Measurements from ENCODE around the gene BBS9. TPM values are rescaled to one million over a fixed set of nuclear protein-coding genes. Genes with fewer than 3 reads are reported as not detected.

BBS9 gene
- polyA plus RNA-seq, 2 donors: 2.6 to 3.7 TPM

- no peak overlapping the region for H3K27ac ChIP-seq (ENCODE audit: low read depth in 2 of 2, low read length in 1 of 2)
- no peak overlapping the region for H3K4me3 ChIP-seq (ENCODE audit: low read depth in 1 of 2, low read length in 2 of 2)
- no peaks in the 10 kb centered on the region for H3K9me3 ChIP-seq (ENCODE audit: control insufficient read depth in 2 of 2, insufficient read depth in 1 of 2, low read depth in 1 of 2, low read length in 1 of 2)
- no peaks in the 10 kb centered on the region for H3K4me1 ChIP-seq (ENCODE audit: control insufficient read depth in 2 of 2, insufficient read depth in 2 of 2, low read length in 1 of 2)
- H3K36me3 ChIP-seq (ENCODE audit: control insufficient read depth in 2 of 2, insufficient read depth in 2 of 2, low read length in 1 of 2): peaks cover 0 to 3% of the 10 kb centered on the region in 2 donors
- no peaks in the 10 kb centered on the region for H3K27me3 ChIP-seq (ENCODE audit: control insufficient read depth in 1 of 2, insufficient read depth in 2 of 2, low read length in 2 of 2)
- 96 to 98% methylated on average over 4 of the region's 4 CpGs for WGBS, 2 donors
These were observed 402.5 kb downstream of the BBS9 start for GRCh38 chr7:33531888-33532287.

- WGBS, 2 donors: 88 to 91% methylated on average over 1 of the region's 1 CpG
- H3K9me3 ChIP-seq (ENCODE audit: control insufficient read depth in 2 of 2, insufficient read depth in 1 of 2, low read depth in 1 of 2, low read length in 1 of 2): no peaks in the 10 kb centered on the region
- no peak overlapping the region for H3K4me3 ChIP-seq (ENCODE audit: low read depth in 1 of 2, low read length in 2 of 2)
- peaks cover 0 to 2% of the 10 kb centered on the region in 2 donors for H3K4me1 ChIP-seq (ENCODE audit: control insufficient read depth in 2 of 2, insufficient read depth in 2 of 2, low read length in 1 of 2)
- peaks cover 0 to 3% of the 10 kb centered on the region in 2 donors for H3K36me3 ChIP-seq (ENCODE audit: control insufficient read depth in 2 of 2, insufficient read depth in 2 of 2, low read length in 1 of 2)
- no peak overlapping the region for H3K27ac ChIP-seq (ENCODE audit: low read depth in 2 of 2, low read length in 1 of 2)
- no peaks in the 10 kb centered on the region for H3K27me3 ChIP-seq (ENCODE audit: control insufficient read depth in 1 of 2, insufficient read depth in 2 of 2, low read length in 2 of 2)
These were observed 405.5 kb downstream of the BBS9 start for GRCh38 chr7:33534833-33535232.

- WGBS, 2 donors: 90 to 94% methylated on average over 7 of the region's 7 CpGs
- H3K4me3 ChIP-seq (ENCODE audit: low read depth in 1 of 2, low read length in 2 of 2): no peak overlapping the region
These were observed 406.6 kb downstream of the BBS9 start for GRCh38 chr7:33535989-33536388.

GRCh38 chr7:33536398-33537103 lies 407.2 kb downstream of the BBS9 start:
- Histone ChIP-seq H3K4me3 (ENCODE audit: low read depth in 1 of 2, low read length in 2 of 2) (no peak overlapping the region), H3K27me3 (ENCODE audit: control insufficient read depth in 1 of 2, insufficient read depth in 2 of 2, low read length in 2 of 2) (no peaks in the 10 kb centered on the region), H3K9me3 (ENCODE audit: control insufficient read depth in 2 of 2, insufficient read depth in 1 of 2, low read depth in 1 of 2, low read length in 1 of 2) (no peaks in the 10 kb centered on the region), H3K36me3 (ENCODE audit: control insufficient read depth in 2 of 2, insufficient read depth in 2 of 2, low read length in 1 of 2) (peaks cover 0 to 3% of the 10 kb centered on the region in 2 donors), H3K27ac (ENCODE audit: low read depth in 2 of 2, low read length in 1 of 2) (no peak overlapping the region), H3K4me1 (ENCODE audit: control insufficient read depth in 2 of 2, insufficient read depth in 2 of 2, low read length in 1 of 2) (peaks cover 0 to 2% of the 10 kb centered on the region in 2 donors)
- WGBS, 2 donors: 62 to 65% methylated on average over 4 of the region's 4 CpGs

More at GRCh38 chr7:33535989-33536388, 406.6 kb downstream of the BBS9 start:
- no peaks in the 10 kb centered on the region for H3K27me3 ChIP-seq (ENCODE audit: control insufficient read depth in 1 of 2, insufficient read depth in 2 of 2, low read length in 2 of 2)
- H3K9me3 ChIP-seq (ENCODE audit: control insufficient read depth in 2 of 2, insufficient read depth in 1 of 2, low read depth in 1 of 2, low read length in 1 of 2): no peaks in the 10 kb centered on the region
- H3K27ac ChIP-seq (ENCODE audit: low read depth in 2 of 2, low read length in 1 of 2): no peak overlapping the region
- H3K36me3 ChIP-seq (ENCODE audit: control insufficient read depth in 2 of 2, insufficient read depth in 2 of 2, low read length in 1 of 2): peaks cover 0 to 3% of the 10 kb centered on the region in 2 donors
- H3K4me1 ChIP-seq (ENCODE audit: control insufficient read depth in 2 of 2, insufficient read depth in 2 of 2, low read length in 1 of 2): peaks cover 0 to 2% of the 10 kb centered on the region in 2 donors

DNA sequence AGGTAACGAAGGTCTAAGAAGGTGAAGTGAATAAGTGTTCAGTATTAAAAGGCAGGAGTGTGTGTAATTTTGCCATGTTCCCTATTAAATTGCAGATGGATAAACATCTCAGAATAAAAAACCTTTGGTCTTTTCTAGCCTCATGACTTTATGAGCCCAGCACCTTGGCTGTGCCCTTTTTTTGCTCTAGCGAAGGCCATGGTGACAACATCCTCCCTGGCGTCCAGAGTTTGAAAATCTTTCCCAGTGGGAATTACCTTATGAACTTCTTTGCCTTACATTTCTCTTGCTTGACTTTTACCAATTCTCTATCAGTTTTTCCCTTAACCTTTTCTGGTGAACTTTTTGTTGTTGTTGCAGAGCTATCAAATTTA lies 407.7 kb downstream of the BBS9 start:
- no peaks in the 10 kb centered on the region for H3K9me3 ChIP-seq (ENCODE audit: control insufficient read depth in 2 of 2, insufficient read depth in 1 of 2, low read depth in 1 of 2, low read length in 1 of 2)
- WGBS, 2 donors: 85 to 92% methylated on average over 3 of the region's 3 CpGs
- no peak overlapping the region for H3K4me3 ChIP-seq (ENCODE audit: low read depth in 1 of 2, low read length in 2 of 2)
- no peak overlapping the region for H3K27ac ChIP-seq (ENCODE audit: low read depth in 2 of 2, low read length in 1 of 2)
- H3K27me3 ChIP-seq (ENCODE audit: control insufficient read depth in 1 of 2, insufficient read depth in 2 of 2, low read length in 2 of 2): no peaks in the 10 kb centered on the region
- H3K36me3 ChIP-seq (ENCODE audit: control insufficient read depth in 2 of 2, insufficient read depth in 2 of 2, low read length in 1 of 2): peaks cover 0 to 3% of the 10 kb centered on the region in 2 donors
- H3K4me1 ChIP-seq (ENCODE audit: control insufficient read depth in 2 of 2, insufficient read depth in 2 of 2, low read length in 1 of 2): peaks cover 0 to 2% of the 10 kb centered on the region in 2 donors

DNA sequence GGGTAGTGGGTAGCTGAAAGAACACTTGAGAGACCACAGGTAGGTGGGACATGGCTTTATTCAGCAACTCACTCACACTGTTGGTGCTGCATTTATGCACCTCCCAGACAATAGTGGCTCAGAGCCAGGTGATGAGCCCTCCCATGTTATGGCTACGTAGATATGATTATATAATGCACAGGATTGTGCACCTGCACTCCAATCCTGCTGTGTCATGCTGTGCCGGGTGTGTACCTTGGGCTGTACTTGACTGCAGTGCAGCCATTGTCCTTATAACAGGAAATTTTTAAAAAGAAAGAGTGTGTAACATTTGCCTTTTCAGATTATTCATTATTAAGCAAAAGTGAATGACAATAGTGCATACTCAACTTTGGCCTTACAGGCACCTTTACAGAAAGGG lies 409.8 kb downstream of the BBS9 start:
- H3K9me3 ChIP-seq (ENCODE audit: control insufficient read depth in 2 of 2, insufficient read depth in 1 of 2, low read depth in 1 of 2, low read length in 1 of 2): no peaks in the 10 kb centered on the region
- H3K36me3 ChIP-seq (ENCODE audit: control insufficient read depth in 2 of 2, insufficient read depth in 2 of 2, low read length in 1 of 2): peaks cover 0 to 3% of the 10 kb centered on the region in 2 donors
- WGBS, 2 donors: 80 to 89% methylated on average over 2 of the region's 2 CpGs
- no peak overlapping the region for H3K27ac ChIP-seq (ENCODE audit: low read depth in 2 of 2, low read length in 1 of 2)
- no peaks in the 10 kb centered on the region for H3K27me3 ChIP-seq (ENCODE audit: control insufficient read depth in 1 of 2, insufficient read depth in 2 of 2, low read length in 2 of 2)
- no peak overlapping the region for H3K4me3 ChIP-seq (ENCODE audit: low read depth in 1 of 2, low read length in 2 of 2)
- H3K4me1 ChIP-seq (ENCODE audit: control insufficient read depth in 2 of 2, insufficient read depth in 2 of 2, low read length in 1 of 2): peaks cover 0 to 2% of the 10 kb centered on the region in 2 donors

- WGBS, 2 donors: 60 to 62% methylated on average over 3 of the region's 3 CpGs
- H3K4me1 ChIP-seq (ENCODE audit: control insufficient read depth in 2 of 2, insufficient read depth in 2 of 2, low read length in 1 of 2): peaks cover 2 to 5% of the 10 kb centered on the region in 2 donors
- H3K4me3 ChIP-seq (ENCODE audit: low read depth in 1 of 2, low read length in 2 of 2): no peak overlapping the region
These were observed 410.5 kb downstream of the BBS9 start for GRCh38 chr7:33539659-33540400.

DNA sequence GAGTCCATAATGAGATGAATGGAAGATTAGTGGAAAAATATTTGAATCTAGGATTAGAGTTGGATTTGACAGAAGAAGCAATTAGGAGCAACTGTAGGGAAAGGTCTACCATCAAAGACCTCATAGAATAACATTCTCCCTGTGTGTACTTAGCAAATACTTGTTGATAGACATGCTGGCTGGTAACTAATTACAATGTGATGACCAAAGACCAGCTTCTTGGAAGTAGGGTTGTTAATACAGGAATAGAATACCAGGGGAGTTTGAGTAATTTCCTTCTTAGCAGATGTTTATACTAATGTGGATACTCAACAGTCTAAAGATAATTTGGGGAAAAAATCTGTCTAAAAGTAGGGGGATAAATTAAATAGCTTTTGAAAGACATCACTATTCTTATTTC lies 418.5 kb downstream of the BBS9 start:
- Histone ChIP-seq H3K4me3 (ENCODE audit: low read depth in 1 of 2, low read length in 2 of 2) (no peak overlapping the region), H3K27me3 (ENCODE audit: control insufficient read depth in 1 of 2, insufficient read depth in 2 of 2, low read length in 2 of 2) (no peaks in the 10 kb centered on the region), H3K9me3 (ENCODE audit: control insufficient read depth in 2 of 2, insufficient read depth in 1 of 2, low read depth in 1 of 2, low read length in 1 of 2) (no peaks in the 10 kb centered on the region), H3K36me3 (ENCODE audit: control insufficient read depth in 2 of 2, insufficient read depth in 2 of 2, low read length in 1 of 2) (no peaks in the 10 kb centered on the region), H3K4me1 (ENCODE audit: control insufficient read depth in 2 of 2, insufficient read depth in 2 of 2, low read length in 1 of 2) (peaks cover 0 to 5% of the 10 kb centered on the region in 2 donors), H3K27ac (ENCODE audit: low read depth in 2 of 2, low read length in 1 of 2) (no peak overlapping the region)

More at GRCh38 chr7:33539659-33540400, 410.5 kb downstream of the BBS9 start:
- H3K27ac ChIP-seq (ENCODE audit: low read depth in 2 of 2, low read length in 1 of 2): no peak overlapping the region
- H3K27me3 ChIP-seq (ENCODE audit: control insufficient read depth in 1 of 2, insufficient read depth in 2 of 2, low read length in 2 of 2): no peaks in the 10 kb centered on the region
- no peaks in the 10 kb centered on the region for H3K9me3 ChIP-seq (ENCODE audit: control insufficient read depth in 2 of 2, insufficient read depth in 1 of 2, low read depth in 1 of 2, low read length in 1 of 2)
- peaks cover 0 to 2% of the 10 kb centered on the region in 2 donors for H3K36me3 ChIP-seq (ENCODE audit: control insufficient read depth in 2 of 2, insufficient read depth in 2 of 2, low read length in 1 of 2)

GRCh38 chr7:33550363-33550762 lies 421.0 kb downstream of the BBS9 start:
- H3K4me3 ChIP-seq (ENCODE audit: low read depth in 1 of 2, low read length in 2 of 2): no peak overlapping the region
- H3K4me1 ChIP-seq (ENCODE audit: control insufficient read depth in 2 of 2, insufficient read depth in 2 of 2, low read length in 1 of 2): no peaks in the 10 kb centered on the region
- WGBS, 2 donors: 81 to 89% methylated on average over 2 of the region's 2 CpGs
- no peak overlapping the region for H3K27ac ChIP-seq (ENCODE audit: low read depth in 2 of 2, low read length in 1 of 2)
- H3K9me3 ChIP-seq (ENCODE audit: control insufficient read depth in 2 of 2, insufficient read depth in 1 of 2, low read depth in 1 of 2, low read length in 1 of 2): no peaks in the 10 kb centered on the region
- no peaks in the 10 kb centered on the region for H3K27me3 ChIP-seq (ENCODE audit: control insufficient read depth in 1 of 2, insufficient read depth in 2 of 2, low read length in 2 of 2)
- H3K36me3 ChIP-seq (ENCODE audit: control insufficient read depth in 2 of 2, insufficient read depth in 2 of 2, low read length in 1 of 2): no peaks in the 10 kb centered on the region
